Measurements from ENCODE around the gene DCTPP1. TPM values are rescaled to one million over a fixed set of nuclear protein-coding genes. Genes with fewer than 3 reads are reported as not detected.

Gene DCTPP1
- total RNA-seq, 2 donors from 2014 or later: 60.9 to 173 TPM

GRCh38 chr16:30377050-30377811 lies 52.6 kb downstream of the DCTPP1 start:
- Mint-ChIP-seq H3K27me3 (no peaks in the 10 kb centered on the region), H3K27ac (peak overlapping the region; percentile 99), H3K4me1 (peaks cover 15% of the 10 kb centered on the region), H3K36me3 (ENCODE audit: low read depth) (peaks cover 50% of the 10 kb centered on the region), H3K4me3 (peak overlapping the region; percentile 85), H3K9me3 (no peaks in the 10 kb centered on the region)
- no peak for ATAC-seq (replicated peaks)

- H3K9me3 Mint-ChIP-seq: no peaks in the 10 kb centered on the region
- peaks cover 46% of the 10 kb centered on the region for H3K36me3 Mint-ChIP-seq (ENCODE audit: low read depth)
- peaks cover 22% of the 10 kb centered on the region for H3K4me1 Mint-ChIP-seq
- H3K4me3 Mint-ChIP-seq: peak overlapping the region; percentile 85
- H3K27ac Mint-ChIP-seq: peak overlapping the region; percentile 99
- no peaks in the 10 kb centered on the region for H3K27me3 Mint-ChIP-seq
- ATAC-seq (replicated peaks): no peak
Measured at GRCh38 chr16:30376461-30376902, 53.3 kb downstream of the DCTPP1 start.

GRCh38 chr16:30375864-30376263 lies 54.0 kb downstream of the DCTPP1 start:
- H3K27me3 Mint-ChIP-seq: no peaks in the 10 kb centered on the region
- H3K27ac Mint-ChIP-seq: peak overlapping the region; percentile 38
- H3K36me3 Mint-ChIP-seq (ENCODE audit: low read depth): peaks cover 40% of the 10 kb centered on the region
- peaks cover 27% of the 10 kb centered on the region for H3K4me1 Mint-ChIP-seq
- H3K4me3 Mint-ChIP-seq: peak overlapping the region; percentile 85
- no peak for ATAC-seq (replicated peaks)
- no peaks in the 10 kb centered on the region for H3K9me3 Mint-ChIP-seq

GRCh38 chr16:30374538-30374937 lies 55.3 kb downstream of the DCTPP1 start, which contains the start of gene MYL11:
MYL11 (plus strand) TSS chr16:30374802; CDS start chr16:30374858, 56 bp downstream.
- Mint-ChIP-seq H3K9me3 (no peaks in the 10 kb centered on the region), H3K36me3 (ENCODE audit: low read depth) (peaks cover 33% of the 10 kb centered on the region), H3K4me1 (peaks cover 21% of the 10 kb centered on the region), H3K27me3 (no peaks in the 10 kb centered on the region), H3K27ac (peak within 1 kb of the TSS; percentile 38), H3K4me3 (no peak within 1 kb of the TSS)
- ATAC-seq (replicated peaks): no peak

Other genes with a start within 250 kb of the DCTPP1 start
- gene CORO1A, start 246.4 kb downstream of the DCTPP1 start, total RNA-seq: 1,000 to 10,000 TPM in 1 of 2 donors, 100 to 1,000 TPM in 1; 649 to 1,196 TPM
- gene BOLA2B, start 236.4 kb downstream of the DCTPP1 start, total RNA-seq: 100 to 1,000 TPM; 100 to 267 TPM
- gene SLX1A, start 236.2 kb downstream of the DCTPP1 start, total RNA-seq: 10 to 100 TPM; 34.1 to 69.0 TPM
- 10 to 100 TPM; 30.9 to 39.5 TPM for gene SULT1A3, start 230.8 kb downstream of the DCTPP1 start, total RNA-seq
- gene NPIPB13, start 181.6 kb downstream of the DCTPP1 start, total RNA-seq: 10 to 100 TPM; 16.1 to 25.1 TPM
- gene CD2BP2, start 74.7 kb downstream of the DCTPP1 start, total RNA-seq: 10 to 100 TPM; 51.0 to 69.9 TPM
- 10 to 100 TPM; 49.7 to 64.2 TPM for gene TBC1D10B, start 59.5 kb downstream of the DCTPP1 start, total RNA-seq
- 1 to 10 TPM in 1 of 2 donors, not detected in 1; 1.6 TPM for gene MYL11, start 55.2 kb downstream of the DCTPP1 start, total RNA-seq
- 100 to 1,000 TPM; 198 to 216 TPM for gene SEPTIN1, start 47.5 kb downstream of the DCTPP1 start, total RNA-seq
- gene ZNF48, start 34.6 kb downstream of the DCTPP1 start, total RNA-seq: 10 to 100 TPM; 10.2 to 10.5 TPM
- 1 to 10 TPM; 5.1 to 5.2 TPM for gene ZNF771, start 22.4 kb downstream of the DCTPP1 start, total RNA-seq
- 10 to 100 TPM; 48.9 to 79.1 TPM for gene SEPHS2, start 15.8 kb upstream of the DCTPP1 start, total RNA-seq
- 100 to 1,000 TPM; 319 to 344 TPM for gene ITGAL, start 42.7 kb upstream of the DCTPP1 start, total RNA-seq
- gene ZNF768, start 96.5 kb upstream of the DCTPP1 start, total RNA-seq: 1 to 10 TPM; 3.7 to 5.3 TPM
- gene ZNF747, start 104.8 kb upstream of the DCTPP1 start, total RNA-seq: 10 to 100 TPM in 1 of 2 donors, 1 to 10 TPM in 1; 6.9 to 12.9 TPM
- 10 to 100 TPM; 13.8 to 14.1 TPM for gene ZNF764, start 128.3 kb upstream of the DCTPP1 start, total RNA-seq
- 1 to 10 TPM; 7.3 to 9.7 TPM for gene ZNF688, start 141.7 kb upstream of the DCTPP1 start, total RNA-seq
- 10 to 100 TPM; 10.5 to 15.5 TPM for gene ZNF785, start 155.7 kb upstream of the DCTPP1 start, total RNA-seq
- 10 to 100 TPM in 1 of 2 donors, 1 to 10 TPM in 1; 5.9 to 12.1 TPM for gene ZNF689, start 180.4 kb upstream of the DCTPP1 start, total RNA-seq
- gene PRR14, start 220.9 kb upstream of the DCTPP1 start, total RNA-seq: 10 to 100 TPM; 76.6 to 97.5 TPM
- 100 to 1,000 TPM in 1 of 2 donors, 10 to 100 TPM in 1; 92.6 to 140 TPM for gene FBRS, start 228.4 kb upstream of the DCTPP1 start, total RNA-seq

Data from activated T-helper 17 cell treated with anti-CD3 and anti-CD28 coated beads, Interleukin-2, amount 50 U/mL, for 72 hours (primary cell).